Urothelium cell line (cell line): ENCODE results near the gene PCK1.

ENCODE experiments used
- DNase-seq: peaks from one replicate; pipeline ENCODE4 v3.0.0; 2011; ENCODE audit warnings: low spot score, mixed read lengths
- FAIRE-seq: peaks from 2 replicates; lab custom pipeline; 2011; peaks lifted over from hg19 to GRCh38; lab: Jason Lieb, UNC

Gene PCK1

GRCh38 chr20:57576002-57576401 lies 15.1 kb downstream of the PCK1 start:
- DNase-seq: no peak
- no peak for FAIRE-seq

- no peak for DNase-seq
- peak; percentile 37 for FAIRE-seq
Measured at GRCh38 chr20:57576617-57577550, 16.0 kb downstream of the PCK1 start.

GRCh38 chr20:57577679-57578475 lies 17.0 kb downstream of the PCK1 start:
- DNase-seq: no peak
- FAIRE-seq: no peak

GRCh38 chr20:57578476-57579165 lies 17.7 kb downstream of the PCK1 start:
- FAIRE-seq (no peak), DNase-seq (no peak)

GRCh38 chr20:57579331-57579897 lies 18.5 kb downstream of the PCK1 start:
- DNase-seq (no peak), FAIRE-seq (no peak)

- FAIRE-seq: no peak
- peak; percentile 59 for DNase-seq
Measured at GRCh38 chr20:57579898-57580447, 19.1 kb downstream of the PCK1 start.

- FAIRE-seq: no peak
- DNase-seq: no peak
Measured at GRCh38 chr20:57580478-57581201, 19.7 kb downstream of the PCK1 start.

- no peak for DNase-seq
- FAIRE-seq: no peak
Measured at GRCh38 chr20:57581202-57582028, 20.5 kb downstream of the PCK1 start.

- no peak for DNase-seq
- no peak for FAIRE-seq
Measured at GRCh38 chr20:57582029-57582378, 21.1 kb downstream of the PCK1 start.

- peak; percentile 93 for FAIRE-seq
- DNase-seq: peak; percentile 60
Measured at GRCh38 chr20:57582432-57583288, 21.8 kb downstream of the PCK1 start.

GRCh38 chr20:57583289-57584257 lies 22.7 kb downstream of the PCK1 start:
- DNase-seq: no peak
- peak; percentile 37 for FAIRE-seq

GRCh38 chr20:57584768-57585461 lies 24.0 kb downstream of the PCK1 start:
- DNase-seq (no peak), FAIRE-seq (peak; percentile 53)

- FAIRE-seq: no peak
Measured at GRCh38 chr20:57585466-57586213, 24.7 kb downstream of the PCK1 start.

GRCh38 chr20:57586370-57586793 lies 25.5 kb downstream of the PCK1 start:
- FAIRE-seq (no peak), DNase-seq (no peak)

More at GRCh38 chr20:57585466-57586213, 24.7 kb downstream of the PCK1 start:
- no peak for DNase-seq

GRCh38 chr20:57586943-57587277 lies 26.0 kb downstream of the PCK1 start:
- no peak for DNase-seq
- no peak for FAIRE-seq
